ENCODE data around the gene UBXN6.

DNA sequence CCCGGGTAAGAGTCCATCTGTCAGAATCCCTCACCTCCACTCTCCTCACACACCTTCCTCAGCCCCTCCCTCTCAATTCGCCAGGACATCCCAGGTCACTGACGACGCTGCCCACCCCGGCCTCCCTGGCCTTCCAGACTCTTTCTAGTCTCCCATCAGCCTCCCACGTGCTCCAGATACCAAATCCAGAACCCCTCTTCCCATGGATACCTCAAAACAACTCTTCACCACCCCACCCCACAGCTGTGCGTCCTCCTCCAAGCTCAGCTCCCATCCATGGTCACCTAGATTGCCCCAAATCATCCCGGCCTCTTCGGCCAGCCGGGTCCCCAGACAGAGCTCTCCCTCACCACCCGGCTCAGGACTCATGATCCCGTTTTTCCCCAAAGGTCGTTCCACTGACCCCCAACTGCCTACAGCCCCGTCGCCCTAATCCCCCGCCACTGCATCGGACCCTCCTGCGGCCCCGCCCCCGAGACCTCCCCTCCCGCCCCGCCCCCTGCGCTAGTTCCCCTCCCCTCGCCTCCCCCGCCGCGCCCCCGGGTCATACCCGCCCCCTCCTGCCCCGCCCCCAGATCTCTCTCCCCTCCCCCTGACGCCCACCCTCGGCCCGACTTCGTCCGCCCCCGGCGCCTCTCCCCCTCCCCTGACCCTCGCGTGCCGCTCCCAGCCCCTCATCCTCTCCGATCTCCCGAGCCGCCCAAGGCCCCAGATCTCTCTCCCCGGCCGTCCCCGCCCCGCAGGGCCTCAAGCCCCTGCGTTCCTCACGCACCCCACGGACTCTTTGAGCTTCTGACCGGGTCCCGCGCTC lies 546 bp downstream of the UBXN6 start:
- TF ChIP-seq POLR2A (IDR thresholded peaks at IDR 0.05), result no peak
- TF ChIP-seq, protein P1, sequence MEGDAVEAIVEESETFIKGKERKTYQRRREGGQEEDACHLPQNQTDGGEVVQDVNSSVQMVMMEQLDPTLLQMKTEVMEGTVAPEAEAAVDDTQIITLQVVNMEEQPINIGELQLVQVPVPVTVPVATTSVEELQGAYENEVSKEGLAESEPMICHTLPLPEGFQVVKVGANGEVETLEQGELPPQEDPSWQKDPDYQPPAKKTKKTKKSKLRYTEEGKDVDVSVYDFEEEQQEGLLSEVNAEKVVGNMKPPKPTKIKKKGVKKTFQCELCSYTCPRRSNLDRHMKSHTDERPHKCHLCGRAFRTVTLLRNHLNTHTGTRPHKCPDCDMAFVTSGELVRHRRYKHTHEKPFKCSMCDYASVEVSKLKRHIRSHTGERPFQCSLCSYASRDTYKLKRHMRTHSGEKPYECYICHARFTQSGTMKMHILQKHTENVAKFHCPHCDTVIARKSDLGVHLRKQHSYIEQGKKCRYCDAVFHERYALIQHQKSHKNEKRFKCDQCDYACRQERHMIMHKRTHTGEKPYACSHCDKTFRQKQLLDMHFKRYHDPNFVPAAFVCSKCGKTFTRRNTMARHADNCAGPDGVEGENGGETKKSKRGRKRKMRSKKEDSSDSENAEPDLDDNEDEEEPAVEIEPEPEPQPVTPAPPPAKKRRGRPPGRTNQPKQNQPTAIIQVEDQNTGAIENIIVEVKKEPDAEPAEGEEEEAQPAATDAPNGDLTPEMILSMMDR (IDR thresholded peaks at IDR 0.05 in 4 of 5, conservative IDR thresholded peaks at IDR 0.05 in 1 of 5), result no peak

Data from gastrocnemius medialis (tissue), 4 donors.